ENCODE data around the gene PARD3B. TPM values are rescaled to one million over a fixed set of nuclear protein-coding genes. Genes with fewer than 3 reads are reported as not detected.

The PARD3B gene
- polyA plus RNA-seq, 3 donors = not detected

GRCh38 chr2:205273148-205273547, 727.9 kb downstream of the PARD3B start:
- no peak overlapping the region for H3K4me3 ChIP-seq (replicated peaks in 1 of 3; ENCODE audit: low read depth in 2 of 3, low read length in 3 of 3)
- no peak for TF ChIP-seq CTCF (IDR thresholded peaks at IDR 0.05)
- no peaks in the 10 kb centered on the region for H3K4me1 Mint-ChIP-seq

GRCh38 chr2:205273627-205274026, 728.4 kb downstream of the PARD3B start:
- H3K9me3 ChIP-seq (replicated peaks in 1 of 2; ENCODE audit: control insufficient read depth in 1 of 2, insufficient read depth in 1 of 2, low read length in 2 of 2) = peaks cover 0 to 4% of the 10 kb centered on the region in 2 donors
- whole genome bisulfite sequencing (ENCODE audit: insufficient coverage) = 88% methylated on average over 3 of the region's 3 CpGs
- H3K4me3 Mint-ChIP-seq = no peak overlapping the region

More at GRCh38 chr2:205273148-205273547, 727.9 kb downstream of the PARD3B start:
- no peaks in the 10 kb centered on the region for H3K27me3 ChIP-seq (ENCODE audit: control insufficient read depth in 2 of 2, insufficient read depth in 2 of 2, low read length in 2 of 2)
- Mint-ChIP-seq H3K4me3 (no peak overlapping the region), H3K36me3 (no peaks in the 10 kb centered on the region), H3K9me3 (peaks cover 0 to 5% (median 4%) of the 10 kb centered on the region in 7 donors), H3K27ac (no peak overlapping the region), H3K27me3 (ENCODE audit: low read depth in 3 of 3) (peaks cover 0 to 2% (median 0%) of the 10 kb centered on the region in 3 donors)
- H3K79me2 ChIP-seq (ENCODE audit: insufficient read depth, low read length) = no peaks in the 10 kb centered on the region
- no CpG with 5 or more reads among the region's 2 CpGs for WGBS (ENCODE audit: insufficient coverage)
- no peak overlapping the region for H3K4me2 ChIP-seq (replicated peaks; ENCODE audit: extremely low read depth, low read length, poor library complexity, severe bottlenecking)
- no peaks in the 10 kb centered on the region for H3K36me3 ChIP-seq (replicated peaks in 1 of 2; ENCODE audit: control insufficient read depth in 1 of 2, insufficient read depth in 2 of 2, low read length in 2 of 2)
- intact Hi-C loops (cut with micrococcal nuclease) = no loop called here
- no peak for DNase-seq
- H2AFZ ChIP-seq (ENCODE audit: insufficient read depth, low read depth, low read length, poor library complexity, severe bottlenecking) = no peak overlapping the region
- H3K9ac ChIP-seq (ENCODE audit: insufficient read depth, low read length, poor library complexity, severe bottlenecking) = no peak overlapping the region
- H3K9me3 ChIP-seq (replicated peaks in 1 of 2; ENCODE audit: control insufficient read depth in 1 of 2, insufficient read depth in 1 of 2, low read length in 2 of 2) = peaks cover 0 to 3% of the 10 kb centered on the region in 2 donors
- no peaks in the 10 kb centered on the region for H3K4me1 ChIP-seq (ENCODE audit: control insufficient read depth in 1 of 2, insufficient read depth in 2 of 2, low read length in 2 of 2)
- no peaks in the 10 kb centered on the region for H4K20me1 ChIP-seq (ENCODE audit: insufficient read depth, low read length)
- H3K27ac ChIP-seq (ENCODE audit: low read depth in 1 of 2, low read length in 2 of 2) = no peak overlapping the region

More at GRCh38 chr2:205273627-205274026, 728.4 kb downstream of the PARD3B start:
- TF ChIP-seq CTCF (IDR thresholded peaks at IDR 0.05) = no peak
- Histone ChIP-seq H3K27ac (ENCODE audit: low read depth in 1 of 2, low read length in 2 of 2) (no peak overlapping the region), H3K4me1 (ENCODE audit: control insufficient read depth in 1 of 2, insufficient read depth in 2 of 2, low read length in 2 of 2) (no peaks in the 10 kb centered on the region), H4K20me1 (ENCODE audit: insufficient read depth, low read length) (no peaks in the 10 kb centered on the region), H3K36me3 (replicated peaks in 1 of 2; ENCODE audit: control insufficient read depth in 1 of 2, insufficient read depth in 2 of 2, low read length in 2 of 2) (no peaks in the 10 kb centered on the region), H3K4me2 (replicated peaks; ENCODE audit: extremely low read depth, low read length, poor library complexity, severe bottlenecking) (no peak overlapping the region), H3K79me2 (ENCODE audit: insufficient read depth, low read length) (no peaks in the 10 kb centered on the region), H3K27me3 (ENCODE audit: control insufficient read depth in 2 of 2, insufficient read depth in 2 of 2, low read length in 2 of 2) (no peaks in the 10 kb centered on the region), H3K9ac (ENCODE audit: insufficient read depth, low read length, poor library complexity, severe bottlenecking) (no peak overlapping the region), H2AFZ (ENCODE audit: insufficient read depth, low read depth, low read length, poor library complexity, severe bottlenecking) (no peak overlapping the region), H3K4me3 (replicated peaks in 1 of 3; ENCODE audit: low read depth in 2 of 3, low read length in 3 of 3) (no peak overlapping the region)
- Mint-ChIP-seq H3K27me3 (ENCODE audit: low read depth in 3 of 3) (peaks cover 0 to 2% (median 0%) of the 10 kb centered on the region in 3 donors), H3K4me1 (no peaks in the 10 kb centered on the region), H3K9me3 (peaks cover 0 to 7% (median 4%) of the 10 kb centered on the region in 7 donors), H3K27ac (no peak overlapping the region), H3K36me3 (no peaks in the 10 kb centered on the region)
- no peak for DNase-seq
- intact Hi-C loops (cut with micrococcal nuclease) = no loop called here

All from CD14-positive monocyte (primary cell).